ENCODE results near the gene MSANTD7.
"Not testable (repeated sequence)": the region's sequence is repeated elsewhere in the genome, so short reads cannot be mapped to it uniquely, and the experiment has no call there.

The MSANTD7 gene

GRCh38 chr10:14837757-14838581 is at the start of gene MSANTD7, which contains the start of the genes CDNF and HSPA14:
TSS of gene MSANTD7 (plus strand) at chr10:14838306. CDS start at chr10:14842285, 3,979 bp downstream.
TSS of gene CDNF (minus strand) at chr10:14838037. CDS start at chr10:14837946, 91 bp downstream.
TSS of gene HSPA14 (plus strand) at chr10:14838306. CDS start at chr10:14838403, 97 bp downstream.
- Mint-ChIP-seq H3K9me3 (no peaks in the 10 kb centered on the region), H3K27ac (peak within 1 kb of the TSS; percentile 93), H3K36me3 (ENCODE audit: low read depth) (peaks cover 47% of the 10 kb centered on the region), H3K27me3 (no peaks in the 10 kb centered on the region), H3K4me1 (ENCODE audit: low read depth) (peaks cover 24% of the 10 kb centered on the region), H3K4me3 (peak within 1 kb of the TSS; percentile 96)

- Mint-ChIP-seq H3K4me3 (no peak overlapping the region), H3K9me3 (no peaks in the 10 kb centered on the region), H3K4me1 (ENCODE audit: low read depth) (peaks cover 9% of the 10 kb centered on the region), H3K36me3 (ENCODE audit: low read depth) (no peaks in the 10 kb centered on the region), H3K27me3 (no peaks in the 10 kb centered on the region), H3K27ac (no peak overlapping the region)
Measured at GRCh38 chr10:14798636-14799035, 39.5 kb upstream of the MSANTD7 start.

GRCh38 chr10:14800397-14800796 is 37.7 kb upstream of the MSANTD7 start:
- no peaks in the 10 kb centered on the region for H3K9me3 Mint-ChIP-seq
- H3K4me1 Mint-ChIP-seq (ENCODE audit: low read depth), result peaks cover 9% of the 10 kb centered on the region
- H3K27ac Mint-ChIP-seq, result no peak overlapping the region
- no peak overlapping the region for H3K4me3 Mint-ChIP-seq
- H3K27me3 Mint-ChIP-seq, result no peaks in the 10 kb centered on the region
- H3K36me3 Mint-ChIP-seq (ENCODE audit: low read depth), result no peaks in the 10 kb centered on the region

- Mint-ChIP-seq H3K27me3 (no peaks in the 10 kb centered on the region), H3K27ac (no peak overlapping the region), H3K9me3 (no peaks in the 10 kb centered on the region), H3K36me3 (ENCODE audit: low read depth) (no peaks in the 10 kb centered on the region), H3K4me1 (ENCODE audit: low read depth) (peaks cover 9% of the 10 kb centered on the region), H3K4me3 (no peak overlapping the region)
Measured at GRCh38 chr10:14801723-14802122, 36.4 kb upstream of the MSANTD7 start.

- Mint-ChIP-seq H3K27ac (no peak overlapping the region), H3K27me3 (no peaks in the 10 kb centered on the region), H3K36me3 (ENCODE audit: low read depth) (no peaks in the 10 kb centered on the region), H3K4me3 (no peak overlapping the region), H3K4me1 (ENCODE audit: low read depth) (peaks cover 3% of the 10 kb centered on the region), H3K9me3 (no peaks in the 10 kb centered on the region)
Measured at GRCh38 chr10:14803827-14804226, 34.3 kb upstream of the MSANTD7 start.

GRCh38 chr10:14806318-14806717 is 31.8 kb upstream of the MSANTD7 start:
- Mint-ChIP-seq H3K4me3 (no peak overlapping the region), H3K4me1 (ENCODE audit: low read depth) (peaks cover 7% of the 10 kb centered on the region), H3K27ac (no peak overlapping the region), H3K9me3 (no peaks in the 10 kb centered on the region), H3K27me3 (no peaks in the 10 kb centered on the region), H3K36me3 (ENCODE audit: low read depth) (no peaks in the 10 kb centered on the region)

- Mint-ChIP-seq H3K9me3 (no peaks in the 10 kb centered on the region), H3K27ac (peak overlapping the region; percentile 32), H3K4me3 (no peak overlapping the region), H3K4me1 (ENCODE audit: low read depth) (peaks cover 27% of the 10 kb centered on the region), H3K27me3 (no peaks in the 10 kb centered on the region), H3K36me3 (ENCODE audit: low read depth) (no peaks in the 10 kb centered on the region)
Measured at GRCh38 chr10:14810969-14811953, 26.8 kb upstream of the MSANTD7 start.

- H3K4me3 Mint-ChIP-seq, result peak overlapping the region; percentile 61
- H3K36me3 Mint-ChIP-seq (ENCODE audit: low read depth), result no peaks in the 10 kb centered on the region
- no peaks in the 10 kb centered on the region for H3K27me3 Mint-ChIP-seq
- no peaks in the 10 kb centered on the region for H3K9me3 Mint-ChIP-seq
- no peak overlapping the region for H3K27ac Mint-ChIP-seq
- peaks cover 27% of the 10 kb centered on the region for H3K4me1 Mint-ChIP-seq (ENCODE audit: low read depth)
Measured at GRCh38 chr10:14812271-14812670, 25.8 kb upstream of the MSANTD7 start.

- peaks cover 26% of the 10 kb centered on the region for H3K4me1 Mint-ChIP-seq (ENCODE audit: low read depth)
- no peaks in the 10 kb centered on the region for H3K9me3 Mint-ChIP-seq
- H3K4me3 Mint-ChIP-seq, result no peak overlapping the region
- no peaks in the 10 kb centered on the region for H3K36me3 Mint-ChIP-seq (ENCODE audit: low read depth)
- no peak overlapping the region for H3K27ac Mint-ChIP-seq
- H3K27me3 Mint-ChIP-seq, result no peaks in the 10 kb centered on the region
Measured at GRCh38 chr10:14815681-14816080, 22.4 kb upstream of the MSANTD7 start.

GRCh38 chr10:14816717-14817116 is 21.4 kb upstream of the MSANTD7 start:
- not testable (repeated sequence) for H3K9me3 Mint-ChIP-seq; H3K27ac Mint-ChIP-seq; H3K27me3 Mint-ChIP-seq; H3K36me3 Mint-ChIP-seq (ENCODE audit: low read depth); H3K4me3 Mint-ChIP-seq
- peaks cover 15% of the 10 kb centered on the region for H3K4me1 Mint-ChIP-seq (ENCODE audit: low read depth)

- no peak overlapping the region for H3K27ac Mint-ChIP-seq
- no peaks in the 10 kb centered on the region for H3K9me3 Mint-ChIP-seq
- H3K4me1 Mint-ChIP-seq (ENCODE audit: low read depth), result peaks cover 4% of the 10 kb centered on the region
- H3K36me3 Mint-ChIP-seq (ENCODE audit: low read depth), result no peaks in the 10 kb centered on the region
- H3K27me3 Mint-ChIP-seq, result no peaks in the 10 kb centered on the region
- no peak overlapping the region for H3K4me3 Mint-ChIP-seq
Measured at GRCh38 chr10:14820010-14820774, 17.9 kb upstream of the MSANTD7 start.

GRCh38 chr10:14820775-14821154 is 17.3 kb upstream of the MSANTD7 start:
- H3K27me3 Mint-ChIP-seq, result no peaks in the 10 kb centered on the region
- no peak overlapping the region for H3K27ac Mint-ChIP-seq
- peaks cover 4% of the 10 kb centered on the region for H3K4me1 Mint-ChIP-seq (ENCODE audit: low read depth)
- H3K36me3 Mint-ChIP-seq (ENCODE audit: low read depth), result no peaks in the 10 kb centered on the region
- H3K9me3 Mint-ChIP-seq, result no peaks in the 10 kb centered on the region
- H3K4me3 Mint-ChIP-seq, result no peak overlapping the region

GRCh38 chr10:14821635-14822375 is 16.3 kb upstream of the MSANTD7 start:
- no peaks in the 10 kb centered on the region for H3K27me3 Mint-ChIP-seq
- no peaks in the 10 kb centered on the region for H3K9me3 Mint-ChIP-seq
- no peak overlapping the region for H3K4me3 Mint-ChIP-seq
- H3K4me1 Mint-ChIP-seq (ENCODE audit: low read depth), result peaks cover 4% of the 10 kb centered on the region
- H3K36me3 Mint-ChIP-seq (ENCODE audit: low read depth), result no peaks in the 10 kb centered on the region
- H3K27ac Mint-ChIP-seq, result no peak overlapping the region
